ENCODE results near the gene RFX2. TPM values are rescaled to one million over a fixed set of nuclear protein-coding genes. Genes with fewer than 3 reads are reported as not detected.

RFX2 gene
- total and polyA plus RNA-seq, 2 donors from 2014 or later = 4.6 to 12.6 TPM

DNA sequence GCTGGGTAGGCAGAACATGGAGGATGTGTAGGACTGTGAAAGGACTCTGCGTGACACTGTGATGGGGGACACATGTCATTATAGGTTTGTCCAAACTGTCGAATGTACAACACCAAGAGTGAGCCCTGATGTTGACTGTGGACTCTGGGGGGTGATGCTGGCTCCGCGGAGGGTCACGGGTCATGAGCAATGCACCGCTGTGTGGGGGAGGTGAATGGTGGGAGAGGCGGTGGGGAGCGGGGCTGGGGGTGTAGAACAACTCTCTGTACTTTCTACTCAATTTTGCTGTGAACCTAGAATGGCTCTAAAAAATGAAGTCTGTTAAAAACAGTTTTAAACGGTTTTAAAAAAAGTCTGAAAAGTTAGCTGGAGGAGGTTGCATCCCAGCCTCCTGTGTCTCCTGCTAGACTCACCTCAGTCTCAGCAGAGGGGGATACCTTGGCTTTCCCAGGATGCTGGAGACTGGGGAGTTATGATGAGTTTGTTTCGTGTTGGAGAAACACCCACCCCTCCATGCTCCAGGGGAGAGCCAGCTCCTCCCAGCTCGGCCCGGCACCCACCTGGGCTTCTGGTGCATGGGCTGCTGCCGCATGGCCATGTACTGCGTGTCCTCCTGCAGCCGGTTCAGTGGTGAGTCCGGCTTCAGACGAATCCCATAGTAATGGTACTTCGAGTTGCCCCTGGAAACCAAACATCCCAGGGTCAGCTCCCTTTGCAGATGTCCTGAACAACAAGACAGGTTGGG lies 97.7 kb downstream of the RFX2 start:
- intact Hi-C loops (cut with DNase I) = no loop called here
- no peaks in the 10 kb centered on the region for H3K4me1 ChIP-seq (ENCODE audit: control insufficient read depth in 2 of 3, insufficient read depth in 2 of 3, low read depth in 1 of 3, low read length in 3 of 3)
- TF ChIP-seq, protein P1, sequence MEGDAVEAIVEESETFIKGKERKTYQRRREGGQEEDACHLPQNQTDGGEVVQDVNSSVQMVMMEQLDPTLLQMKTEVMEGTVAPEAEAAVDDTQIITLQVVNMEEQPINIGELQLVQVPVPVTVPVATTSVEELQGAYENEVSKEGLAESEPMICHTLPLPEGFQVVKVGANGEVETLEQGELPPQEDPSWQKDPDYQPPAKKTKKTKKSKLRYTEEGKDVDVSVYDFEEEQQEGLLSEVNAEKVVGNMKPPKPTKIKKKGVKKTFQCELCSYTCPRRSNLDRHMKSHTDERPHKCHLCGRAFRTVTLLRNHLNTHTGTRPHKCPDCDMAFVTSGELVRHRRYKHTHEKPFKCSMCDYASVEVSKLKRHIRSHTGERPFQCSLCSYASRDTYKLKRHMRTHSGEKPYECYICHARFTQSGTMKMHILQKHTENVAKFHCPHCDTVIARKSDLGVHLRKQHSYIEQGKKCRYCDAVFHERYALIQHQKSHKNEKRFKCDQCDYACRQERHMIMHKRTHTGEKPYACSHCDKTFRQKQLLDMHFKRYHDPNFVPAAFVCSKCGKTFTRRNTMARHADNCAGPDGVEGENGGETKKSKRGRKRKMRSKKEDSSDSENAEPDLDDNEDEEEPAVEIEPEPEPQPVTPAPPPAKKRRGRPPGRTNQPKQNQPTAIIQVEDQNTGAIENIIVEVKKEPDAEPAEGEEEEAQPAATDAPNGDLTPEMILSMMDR (IDR thresholded peaks at IDR 0.05; ENCODE audit: borderline replicate concordance, extremely low read depth, insufficient read depth) = no peak
- no peak for FAIRE-seq
- peak in 1 of 5 donors; percentile 49 for DNase-seq
- no peak overlapping the region for H3K9ac ChIP-seq (ENCODE audit: low read length in 3 of 3)
- H3K27ac ChIP-seq (ENCODE audit: low read depth in 2 of 2, low read length in 2 of 2) = no peak overlapping the region
- no peaks in the 10 kb centered on the region for H3K27me3 ChIP-seq (ENCODE audit: control insufficient read depth, insufficient read depth, low read length)
- H3K9me3 ChIP-seq (ENCODE audit: control insufficient read depth in 2 of 3, insufficient read depth in 1 of 3, low read length in 3 of 3) = no peaks in the 10 kb centered on the region
- H3K36me3 ChIP-seq (ENCODE audit: control insufficient read depth in 2 of 3, insufficient read depth in 3 of 3, low read length in 3 of 3) = no peaks in the 10 kb centered on the region
- H3K4me3 ChIP-seq (ENCODE audit: low read length in 3 of 3) = no peak overlapping the region

DNA sequence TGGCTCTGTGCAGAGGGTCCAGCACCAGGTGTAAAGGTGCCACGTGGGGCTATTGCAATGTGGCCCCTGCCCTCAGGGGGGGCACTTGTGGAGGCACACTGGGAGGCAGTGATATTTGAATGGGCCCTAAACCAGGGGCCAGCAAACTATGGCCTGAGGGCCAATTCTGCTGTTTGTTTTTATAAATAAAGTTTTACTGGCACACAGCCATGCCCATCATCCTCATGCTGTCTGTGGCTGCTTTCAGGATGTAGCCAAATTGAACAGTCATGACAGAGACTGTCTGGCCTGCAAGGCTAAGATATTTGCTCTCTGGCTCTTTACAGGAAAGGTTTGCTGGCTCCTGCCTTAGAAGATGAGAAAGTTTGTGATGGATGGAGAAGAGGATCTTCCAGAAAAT lies 98.5 kb downstream of the RFX2 start:
- no peaks in the 10 kb centered on the region for H3K4me1 ChIP-seq (ENCODE audit: control insufficient read depth in 2 of 3, insufficient read depth in 2 of 3, low read depth in 1 of 3, low read length in 3 of 3)
- no peak overlapping the region for H3K9ac ChIP-seq (ENCODE audit: low read length in 3 of 3)
- no peaks in the 10 kb centered on the region for H3K9me3 ChIP-seq (ENCODE audit: control insufficient read depth in 2 of 3, insufficient read depth in 1 of 3, low read length in 3 of 3)
- H3K36me3 ChIP-seq (ENCODE audit: control insufficient read depth in 2 of 3, insufficient read depth in 3 of 3, low read length in 3 of 3) = no peaks in the 10 kb centered on the region
- H3K27me3 ChIP-seq (ENCODE audit: control insufficient read depth, insufficient read depth, low read length) = no peaks in the 10 kb centered on the region
- H3K27ac ChIP-seq (ENCODE audit: low read depth in 2 of 2, low read length in 2 of 2) = no peak overlapping the region
- peak in 1 of 5 donors; percentile 7 for DNase-seq
- no peak for FAIRE-seq
- intact Hi-C loops (cut with DNase I) = no loop called here
- H3K4me3 ChIP-seq (ENCODE audit: low read length in 3 of 3) = no peak overlapping the region
- TF ChIP-seq, protein P1 (IDR thresholded peaks at IDR 0.05; ENCODE audit: borderline replicate concordance, extremely low read depth, insufficient read depth) = no peak

DNA sequence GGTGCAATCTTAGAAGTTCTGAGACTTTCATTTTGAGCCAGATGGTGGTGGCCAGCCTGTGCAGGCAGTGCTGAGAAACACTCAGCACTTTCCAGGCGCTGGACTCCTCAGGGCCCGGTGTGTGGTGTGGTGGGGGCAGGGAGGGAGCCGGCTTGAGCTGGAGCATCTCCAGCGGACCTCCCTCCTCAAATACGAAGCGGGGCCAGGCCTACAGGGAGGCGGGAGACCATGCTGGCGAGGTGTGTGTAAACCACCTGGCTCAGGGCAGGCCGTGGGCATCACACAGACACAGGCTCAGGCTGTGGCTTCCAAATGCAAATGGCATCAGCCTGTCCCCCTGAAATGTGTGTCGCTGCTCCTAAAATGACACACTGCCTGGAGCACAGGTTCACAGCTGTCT lies 99.1 kb downstream of the RFX2 start:
- Histone ChIP-seq H3K36me3 (ENCODE audit: control insufficient read depth in 2 of 3, insufficient read depth in 3 of 3, low read length in 3 of 3) (no peaks in the 10 kb centered on the region), H3K27me3 (ENCODE audit: control insufficient read depth, insufficient read depth, low read length) (no peaks in the 10 kb centered on the region), H3K9ac (ENCODE audit: low read length in 3 of 3) (no peak overlapping the region), H3K4me3 (ENCODE audit: low read length in 3 of 3) (no peak overlapping the region), H3K9me3 (ENCODE audit: control insufficient read depth in 2 of 3, insufficient read depth in 1 of 3, low read length in 3 of 3) (no peaks in the 10 kb centered on the region), H3K4me1 (ENCODE audit: control insufficient read depth in 2 of 3, insufficient read depth in 2 of 3, low read depth in 1 of 3, low read length in 3 of 3) (no peaks in the 10 kb centered on the region), H3K27ac (ENCODE audit: low read depth in 2 of 2, low read length in 2 of 2) (no peak overlapping the region)
- TF ChIP-seq, protein P1 (IDR thresholded peaks at IDR 0.05; ENCODE audit: borderline replicate concordance, extremely low read depth, insufficient read depth) = no peak
- DNase-seq = peak in 1 of 5 donors; percentile 36
- intact Hi-C loops (cut with DNase I) = no loop called here
- FAIRE-seq = no peak

Measured in kidney (tissue), 14 donors.